HepG2 (cell line): ENCODE measurements around the gene FGF23.

Experiments
- CBX5 ChIP-seq: sonication (generic); formaldehyde crosslinking; IDR thresholded peaks from 2 replicates; pipeline ENCODE4 v1.4.0; 2020; ENCODE audit warnings: missing genetic modification reagents, borderline replicate concordance
- RAD21 ChIP-seq: fragments of 450-650 bp; formaldehyde crosslinking; IDR thresholded peaks from 2 replicates; pipeline ENCODE4 v1.5.0; 2020; ENCODE audit warnings: mild to moderate bottlenecking
- ZBTB21 ChIP-seq: sonication (generic); formaldehyde crosslinking; IDR thresholded peaks from 2 replicates; pipeline ENCODE4 v1.4.0; 2020; ENCODE audit warnings: missing genetic modification reagents
- ZNF644 ChIP-seq: IDR thresholded peaks from 2 replicates; pipeline ENCODE4 v1.6.1; 2016; ENCODE audit warnings: low read depth
- ZNF703 ChIP-seq: sonication (generic); formaldehyde crosslinking; IDR thresholded peaks from 2 replicates; pipeline ENCODE4 v1.5.1; 2020; ENCODE audit warnings: missing genetic modification reagents, mild to moderate bottlenecking, moderate library complexity, borderline replicate concordance
- ZNF782 ChIP-seq: sonication (generic); formaldehyde crosslinking; IDR thresholded peaks from 2 replicates; pipeline ENCODE4 v1.4.0; 2020; ENCODE audit warnings: missing genetic modification reagents, mild to moderate bottlenecking, borderline replicate concordance
- TF ChIP-seq, protein P1 (sequence below), 2 experiments: sonication (generic) in 1 of 2; formaldehyde crosslinking in 1 of 2; IDR thresholded peaks; 2 replicates each; pipeline versions ENCODE4 v1.5.1 to v1.6.1; 2011 to 2020; ENCODE audit warnings: borderline replicate concordance in 1 of 2, low read depth in 1 of 2, low read length in 1 of 2, mild to moderate bottlenecking in 1 of 2, missing genetic modification reagents in 1 of 2, moderate library complexity in 1 of 2
- TF ChIP-seq, protein P2 (sequence below): sonication (generic); formaldehyde crosslinking; IDR thresholded peaks from 2 replicates; pipeline ENCODE4 v1.5.0; 2020; ENCODE audit warnings: mild to moderate bottlenecking, missing genetic modification reagents, moderate library complexity

DNA sequence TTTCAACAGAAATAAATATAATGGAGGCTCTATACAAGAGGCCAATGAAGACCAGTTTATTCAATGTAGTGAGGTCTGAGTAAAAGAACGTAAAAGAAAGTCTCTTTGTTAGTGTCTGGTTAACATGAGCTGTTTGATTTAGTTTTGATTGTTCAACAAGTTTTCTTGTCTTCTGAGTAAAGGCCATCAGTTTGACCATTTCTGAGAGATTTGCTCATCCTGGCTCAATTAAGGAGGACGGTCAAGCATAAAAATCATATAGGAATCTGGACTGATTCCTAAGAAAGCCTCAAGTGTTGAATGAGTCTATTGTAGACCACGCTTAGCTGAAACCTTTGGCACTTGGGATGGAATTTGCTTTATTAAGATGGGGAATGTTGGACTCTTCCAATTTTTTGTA lies 32.5 kb upstream of the FGF23 start:
- no peak for TF ChIP-seq ZNF644 (CRISPR knock-in tag)
- no peak for TF ChIP-seq RAD21 (CRISPR knock-in tag)
- TF ChIP-seq ZBTB21 = no peak
- TF ChIP-seq, protein P1, sequence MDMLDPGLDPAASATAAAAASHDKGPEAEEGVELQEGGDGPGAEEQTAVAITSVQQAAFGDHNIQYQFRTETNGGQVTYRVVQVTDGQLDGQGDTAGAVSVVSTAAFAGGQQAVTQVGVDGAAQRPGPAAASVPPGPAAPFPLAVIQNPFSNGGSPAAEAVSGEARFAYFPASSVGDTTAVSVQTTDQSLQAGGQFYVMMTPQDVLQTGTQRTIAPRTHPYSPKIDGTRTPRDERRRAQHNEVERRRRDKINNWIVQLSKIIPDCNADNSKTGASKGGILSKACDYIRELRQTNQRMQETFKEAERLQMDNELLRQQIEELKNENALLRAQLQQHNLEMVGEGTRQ (IDR thresholded peaks at IDR 0.05; ENCODE audit: low read depth, low read length) = no peak
- TF ChIP-seq, protein P1 (CRISPR knock-in tag; IDR thresholded peaks at IDR 0.05; ENCODE audit: borderline replicate concordance) = no peak
- TF ChIP-seq ZNF703 (CRISPR knock-in tag) = no peak
- TF ChIP-seq CBX5 (CRISPR knock-in tag) = no peak
- TF ChIP-seq, protein P2, sequence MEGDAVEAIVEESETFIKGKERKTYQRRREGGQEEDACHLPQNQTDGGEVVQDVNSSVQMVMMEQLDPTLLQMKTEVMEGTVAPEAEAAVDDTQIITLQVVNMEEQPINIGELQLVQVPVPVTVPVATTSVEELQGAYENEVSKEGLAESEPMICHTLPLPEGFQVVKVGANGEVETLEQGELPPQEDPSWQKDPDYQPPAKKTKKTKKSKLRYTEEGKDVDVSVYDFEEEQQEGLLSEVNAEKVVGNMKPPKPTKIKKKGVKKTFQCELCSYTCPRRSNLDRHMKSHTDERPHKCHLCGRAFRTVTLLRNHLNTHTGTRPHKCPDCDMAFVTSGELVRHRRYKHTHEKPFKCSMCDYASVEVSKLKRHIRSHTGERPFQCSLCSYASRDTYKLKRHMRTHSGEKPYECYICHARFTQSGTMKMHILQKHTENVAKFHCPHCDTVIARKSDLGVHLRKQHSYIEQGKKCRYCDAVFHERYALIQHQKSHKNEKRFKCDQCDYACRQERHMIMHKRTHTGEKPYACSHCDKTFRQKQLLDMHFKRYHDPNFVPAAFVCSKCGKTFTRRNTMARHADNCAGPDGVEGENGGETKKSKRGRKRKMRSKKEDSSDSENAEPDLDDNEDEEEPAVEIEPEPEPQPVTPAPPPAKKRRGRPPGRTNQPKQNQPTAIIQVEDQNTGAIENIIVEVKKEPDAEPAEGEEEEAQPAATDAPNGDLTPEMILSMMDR = no peak
- no peak for TF ChIP-seq ZNF782 (CRISPR knock-in tag)
